MV-4-11 (cell line): ENCODE results near the gene CHD3.
"Not testable (repeated sequence)": the region's sequence is repeated elsewhere in the genome, so short reads cannot be mapped to it uniquely, and the experiment has no call there.

ENCODE experiments used
- DNase-seq: peaks from one replicate; lab custom pipeline; 2025; lab: John Stamatoyannopoulos, UW

CHD3 gene

DNA sequence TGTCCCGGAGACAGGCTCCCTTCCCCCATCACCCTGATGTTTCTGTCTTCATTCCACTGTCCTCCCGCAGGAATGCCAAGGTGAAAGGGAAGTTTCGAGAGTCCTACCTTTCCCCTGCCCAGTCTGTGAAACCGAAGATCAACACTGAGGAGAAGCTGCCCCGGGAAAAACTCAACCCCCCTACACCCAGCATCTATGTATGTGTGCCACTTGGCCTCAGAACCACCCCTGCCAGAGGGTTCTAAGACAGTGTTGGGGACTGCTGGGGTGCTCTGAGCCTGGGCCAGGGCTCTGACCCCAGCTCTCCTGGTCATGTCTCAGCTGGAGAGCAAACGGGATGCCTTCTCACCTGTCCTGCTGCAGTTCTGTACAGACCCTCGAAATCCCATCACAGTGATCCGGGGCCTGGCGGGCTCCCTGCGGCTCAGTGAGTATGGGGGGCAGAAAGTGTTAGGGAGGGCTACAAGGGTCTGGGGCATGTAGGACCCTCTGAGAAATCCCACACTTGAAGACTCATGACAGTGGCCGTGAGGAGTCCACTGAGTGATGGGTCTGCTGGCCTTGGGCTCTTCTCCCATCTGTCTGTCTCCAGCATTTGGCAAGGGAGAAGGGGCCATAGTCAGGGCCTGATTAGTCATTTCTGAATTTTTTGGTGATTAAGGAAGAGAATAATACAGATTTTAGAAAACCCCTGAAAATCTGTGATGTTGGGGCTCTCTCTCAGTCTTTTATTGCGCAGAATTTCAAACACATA, 38.7 kb upstream of the CHD3 start:
- DNase-seq = no peak

- no peak for DNase-seq
Measured at GRCh38 chr17:7850701-7851437, 37.7 kb upstream of the CHD3 start.

GRCh38 chr17:7851438-7852261, 36.9 kb upstream of the CHD3 start:
- DNase-seq = peak; percentile 85

GRCh38 chr17:7852262-7852670, 36.3 kb upstream of the CHD3 start:
- no peak for DNase-seq

GRCh38 chr17:7852919-7853690, 35.5 kb upstream of the CHD3 start:
- DNase-seq = no peak

- DNase-seq = no peak
Measured at GRCh38 chr17:7853691-7854038, 34.9 kb upstream of the CHD3 start.

DNA sequence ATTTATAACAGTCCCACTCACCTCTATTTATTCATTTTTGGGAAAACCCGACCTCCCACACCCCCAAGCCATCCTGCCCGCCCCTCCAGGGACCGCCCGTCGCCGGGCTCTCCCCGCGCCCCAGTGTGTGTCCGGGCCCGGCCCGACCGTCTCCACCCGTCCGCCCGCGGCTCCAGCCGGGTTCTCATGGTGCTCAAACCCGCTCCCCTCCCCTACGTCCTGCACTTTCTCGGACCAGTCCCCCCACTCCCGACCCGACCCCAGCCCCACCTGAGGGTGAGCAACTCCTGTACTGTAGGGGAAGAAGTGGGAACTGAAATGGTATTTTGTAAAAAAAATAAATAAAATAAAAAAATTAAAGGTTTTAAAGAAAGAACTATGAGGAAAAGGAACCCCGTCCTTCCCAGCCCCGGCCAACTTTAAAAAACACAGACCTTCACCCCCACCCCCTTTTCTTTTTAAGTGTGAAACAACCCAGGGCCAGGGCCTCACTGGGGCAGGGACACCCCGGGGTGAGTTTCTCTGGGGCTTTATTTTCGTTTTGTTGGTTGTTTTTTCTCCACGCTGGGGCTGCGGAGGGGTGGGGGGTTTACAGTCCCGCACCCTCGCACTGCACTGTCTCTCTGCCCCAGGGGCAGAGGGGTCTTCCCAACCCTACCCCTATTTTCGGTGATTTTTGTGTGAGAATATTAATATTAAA, 34.4 kb upstream of the CHD3 start:
- no peak for DNase-seq

GRCh38 chr17:7854851-7855659, 33.5 kb upstream of the CHD3 start, which contains the start of gene TMEM88:
TMEM88 (plus strand) TSS chr17:7855066; CDS start chr17:7855075, 9 bp downstream.
- no peak for DNase-seq

- no peak for DNase-seq
Measured at GRCh38 chr17:7855660-7856010, 33.0 kb upstream of the CHD3 start.

DNA sequence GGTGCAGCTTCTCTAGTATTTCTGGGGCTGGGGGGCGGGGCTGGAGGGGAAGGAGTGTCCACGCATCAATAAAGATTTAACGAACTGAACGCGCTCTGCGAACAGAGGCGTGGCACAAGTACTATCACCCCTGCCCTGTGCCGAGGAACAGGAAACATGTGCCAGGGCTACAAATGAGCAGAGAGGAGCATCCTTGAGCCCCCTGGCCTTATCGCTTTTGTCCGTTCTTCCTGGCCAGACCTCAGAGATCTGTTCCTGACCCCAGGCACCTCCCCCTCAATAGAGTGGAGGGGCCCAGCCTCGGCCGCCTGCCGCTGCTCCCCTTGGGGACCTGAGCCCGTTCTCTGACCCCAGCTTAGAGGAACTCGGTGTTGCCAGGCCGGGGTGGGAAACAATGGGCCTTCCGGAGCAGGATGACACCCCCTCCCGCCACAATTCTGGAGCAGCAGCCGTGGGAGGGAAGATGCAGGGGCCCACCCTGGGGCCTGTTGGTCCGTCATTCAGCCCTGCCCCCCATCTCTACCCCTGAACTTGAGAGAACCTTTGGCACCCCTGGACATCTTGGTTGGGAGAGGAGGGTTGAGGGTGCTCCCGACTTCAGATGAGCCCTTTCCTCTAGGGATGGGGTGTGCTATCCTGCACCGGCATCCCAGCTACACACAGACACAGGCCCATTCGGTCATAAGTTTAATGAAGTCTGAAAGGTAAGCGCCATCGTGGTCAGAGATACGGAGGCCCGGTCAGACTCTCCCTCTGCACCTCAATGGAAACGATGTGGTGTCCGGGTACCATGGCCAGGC, 32.4 kb upstream of the CHD3 start:
- peak; percentile 64 for DNase-seq

GRCh38 chr17:7856811-7857712, 31.5 kb upstream of the CHD3 start, which contains the start of gene NAA38:
NAA38 (minus strand) TSS chr17:7857559; CDS start chr17:7857463, 96 bp downstream.
- DNase-seq = peak; percentile 99

- DNase-seq = peak; percentile 96
Measured at GRCh38 chr17:7857713-7858521, 30.7 kb upstream of the CHD3 start, which contains the start of gene CYB5D1. CYB5D1 (plus strand) TSS chr17:7858003; CDS start chr17:7858135, 132 bp downstream.

DNA sequence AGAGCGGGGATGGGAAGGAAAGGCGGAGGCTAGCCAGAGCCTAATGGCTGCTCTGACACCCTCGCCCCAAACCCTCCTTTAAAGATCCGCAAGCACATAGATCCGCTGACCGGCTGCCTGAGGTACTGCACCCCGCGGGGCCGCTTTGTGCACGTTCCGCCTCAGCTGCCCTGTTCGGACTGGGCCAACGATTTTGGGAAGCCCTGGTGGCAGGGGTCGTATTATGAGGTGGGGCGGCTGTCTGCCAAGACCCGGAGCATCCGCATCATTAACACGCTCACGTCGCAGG, 30.1 kb upstream of the CHD3 start:
- peak; percentile 42 for DNase-seq

DNA sequence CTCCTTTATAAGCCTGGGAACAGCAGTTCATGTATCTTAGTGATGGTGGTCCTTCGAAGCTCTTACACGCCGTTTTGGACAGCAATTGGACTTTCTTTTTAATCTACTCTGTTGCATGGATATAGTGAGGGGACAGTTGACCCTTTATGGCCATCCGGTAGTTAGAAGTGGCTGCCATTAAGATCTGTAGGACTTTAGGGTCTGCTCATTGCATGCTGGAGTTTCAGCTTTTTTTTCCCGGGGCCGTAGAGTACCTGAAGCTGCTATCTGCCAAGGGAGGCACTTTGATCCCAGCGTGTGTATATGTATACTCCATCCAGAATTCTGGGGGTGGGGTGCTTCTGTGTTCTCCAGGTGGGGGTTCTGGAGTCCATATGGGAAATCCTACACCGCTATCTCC, 29.6 kb upstream of the CHD3 start:
- DNase-seq = no peak

DNA sequence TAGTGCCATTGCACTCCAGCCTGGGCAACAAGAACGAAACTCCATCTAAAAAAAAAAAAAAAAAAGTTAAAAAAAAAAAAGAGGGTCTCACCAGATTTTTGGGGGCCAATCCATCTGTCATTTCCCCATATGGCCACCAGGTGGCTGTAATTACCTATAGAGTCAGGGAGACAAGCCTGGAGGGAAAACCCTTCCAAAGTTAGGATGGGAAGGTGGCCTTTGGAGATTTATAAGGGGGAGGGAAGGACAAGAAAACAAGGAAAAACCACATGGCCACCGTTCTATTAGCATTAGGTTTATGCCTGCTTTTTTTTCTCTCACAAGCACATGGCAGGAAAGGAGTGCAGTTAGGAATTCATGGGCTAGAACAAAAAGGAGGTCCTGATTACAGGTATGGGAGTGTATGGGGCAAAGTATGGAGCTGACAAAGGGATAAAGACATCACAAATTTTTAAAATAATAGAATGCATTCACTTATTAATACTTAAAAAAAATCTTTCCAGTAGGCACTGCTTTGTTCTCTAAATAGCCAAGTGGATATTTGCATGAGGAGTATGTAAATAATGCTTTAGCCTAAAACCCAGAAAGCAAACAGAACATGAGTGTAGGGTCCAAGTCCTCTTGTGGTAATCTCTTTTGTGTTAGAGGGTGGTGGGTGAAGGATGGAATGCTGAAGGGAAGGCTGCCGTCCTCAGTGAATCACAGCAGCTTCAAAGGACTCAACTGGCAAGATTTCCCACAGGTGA, 25.7 kb upstream of the CHD3 start:
- DNase-seq = peak; percentile 5

GRCh38 chr17:7864384-7864783, 24.2 kb upstream of the CHD3 start:
- not testable (repeated sequence) for DNase-seq
